ENCODE data around the gene TREH.

GRCh38 chr11:118688851-118689502 is 9.5 kb upstream of the TREH start:
- TF ChIP-seq POLR2A (IDR thresholded peaks at IDR 0.05) (no peak), POLR2AphosphoS5 (IDR thresholded peaks at IDR 0.05) (no peak)
